T-helper 17 cell (primary cell): ENCODE data around the gene CCDC74A. TPM values are rescaled to one million over a fixed set of nuclear protein-coding genes. Genes with fewer than 3 reads are reported as not detected.

Experiments used
- ATAC-seq: fragments of 150-1000 bp; cut with Tn5 transposase; 2 replicates; pipeline ENCODE4 v1.10.0; 2021; ENCODE audit warnings: mild to moderate bottlenecking, moderate library complexity
- DNase-seq, 3 donors: peaks; one replicate each; pipeline versions ENCODE4 v3.0.0 to v3.0.0-alpha.2; 2020 to 2021
- H3K9me3 ChIP-seq: one replicate; pipeline ENCODE4 v1.7.0; 2013; ENCODE audit warnings: low read length, mild to moderate bottlenecking; ENCODE audit not compliant: control insufficient read depth, poor library complexity, severe bottlenecking
- H3K27ac Mint-ChIP-seq: one replicate; pipeline ENCODE4 v1.8.0; 2022; ENCODE audit warnings: mild to moderate bottlenecking, moderate library complexity, mixed read lengths
- H3K27me3 Mint-ChIP-seq: one replicate; pipeline ENCODE4 v1.8.0; 2022; ENCODE audit warnings: mixed read lengths
- H3K36me3 Mint-ChIP-seq: one replicate; pipeline ENCODE4 v1.8.0; 2022; ENCODE audit warnings: low read depth, mixed read lengths
- H3K4me1 Mint-ChIP-seq: one replicate; pipeline ENCODE4 v1.8.0; 2022; ENCODE audit warnings: mild to moderate bottlenecking, mixed read lengths
- H3K4me3 Mint-ChIP-seq: one replicate; pipeline ENCODE4 v1.8.0; 2022; ENCODE audit warnings: mild to moderate bottlenecking, moderate library complexity, mixed read lengths
- total RNA-seq, 4 donors: library from RNA in 2 of 4; stranded (reverse) in 2 of 4; gene quantifications; one replicate each; pipeline ENCODE4 v1.2.3 and lab custom pipeline; 2022 to 2026

The CCDC74A gene
- total RNA-seq, 2 donors from 2014 or later = 1.4 to 2.3 TPM

DNA sequence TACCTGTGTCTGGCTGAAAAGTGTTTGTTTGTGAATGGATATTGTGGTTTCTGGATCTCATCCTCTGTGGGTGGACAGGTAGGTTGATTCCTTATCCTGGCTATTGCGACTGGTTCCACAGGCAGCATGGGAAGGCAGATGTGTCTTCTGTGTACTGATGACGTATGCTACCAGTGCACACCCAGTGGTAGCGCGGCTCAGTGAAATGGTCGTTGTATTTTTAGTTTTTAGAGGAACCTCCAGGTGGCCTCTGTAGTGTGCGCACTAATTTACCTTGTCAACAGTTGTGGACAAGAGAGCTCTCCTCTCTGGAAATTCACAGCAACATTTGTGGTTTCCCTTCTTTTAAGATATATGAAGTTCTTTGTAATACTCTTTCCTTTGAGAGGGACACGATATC, 52.5 kb downstream of the CCDC74A start:
- peaks cover 83% of the 10 kb centered on the region for H3K27me3 Mint-ChIP-seq
- no peak for ATAC-seq

More for the DNA sequence above, 52.5 kb downstream of the CCDC74A start:
- Mint-ChIP-seq H3K4me3 (no peak overlapping the region), H3K27ac (no peak overlapping the region), H3K36me3 (peaks cover 5% of the 10 kb centered on the region), H3K4me1 (no peaks in the 10 kb centered on the region)
- no peaks in the 10 kb centered on the region for H3K9me3 ChIP-seq
- DNase-seq = no peak

Other genes starting within 250 kb of the CCDC74A start
- not detected for gene RAB6D, start 163.7 kb upstream of the CCDC74A start, total RNA-seq
- not detected for gene TUBA3D, start 51.8 kb upstream of the CCDC74A start, total RNA-seq
- gene MZT2A, start 35.5 kb upstream of the CCDC74A start, total RNA-seq = 10 to 100 TPM; 58.4 to 89.1 TPM